ENCODE measurements around the gene LPAR2. TPM values are rescaled to one million over a fixed set of nuclear protein-coding genes. Genes with fewer than 3 reads are reported as not detected.

Gene LPAR2
- polyA plus RNA-seq, 2 of the 4 experiments (the other 2 are of a cell fraction), result 1.5 to 3.8 TPM

GRCh38 chr19:19650331-19650730, 22.3 kb upstream of the LPAR2 start:
- TF ChIP-seq CHD4 (IDR thresholded peaks at IDR 0.05; ENCODE audit: borderline replicate concordance), result no peak
- no peak for TF ChIP-seq FOSL2 (IDR thresholded peaks at IDR 0.05)
- TF ChIP-seq FOSL2 (CRISPR knock-in tag; IDR thresholded peaks at IDR 0.05), result no peak
- no peak for TF ChIP-seq TP53 (CRISPR knock-in tag; IDR thresholded peaks at IDR 0.05)
- TF ChIP-seq RARB (CRISPR knock-in tag; IDR thresholded peaks at IDR 0.05), result no peak
- no peak for TF ChIP-seq RFX5 (IDR thresholded peaks at IDR 0.05)
- TF ChIP-seq JUN (IDR thresholded peaks at IDR 0.05), result no peak
- TF ChIP-seq BCL3 (IDR thresholded peaks at IDR 0.05), result no peak
- Histone ChIP-seq H3K4me1 (no peaks in the 10 kb centered on the region), H3K4me3 (no peak overlapping the region), H3K4me2 (no peak overlapping the region), H3K27ac (no peak overlapping the region), H3K9me3 (no peaks in the 10 kb centered on the region)
- no peak for DNase-seq (ENCODE audit: low read depth in 1 of 2, low spot score in 1 of 2)
- ATAC-seq, result no peak
- ChIA-PET POLR2A (no interaction called here), CTCF (interaction anchor here (1.4 to 3.7 kb wide), 2 partner anchors 9 to 118 kb away, joined by 4 to 17 read pairs; no protein-coding TSS in a partner anchor)
- WGBS (ENCODE audit: missing lambda C conversion rate), result 92% methylated on average over 4 of the region's 9 CpGs
- no peak for FAIRE-seq

- no peak for DNase-seq (ENCODE audit: low read depth in 1 of 2, low spot score in 1 of 2)
- ChIA-PET POLR2A (interaction anchor here (0.6 to 1.4 kb wide), 2 partner anchors 14 to 118 kb away, joined by 3 to 5 read pairs; partner anchors contain the start of gene ATP13A1), CTCF (interaction anchor here (3.7 kb wide), 1 partner anchor 118 kb away, joined by 17 read pairs; no protein-coding TSS in a partner anchor)
- 93% methylated on average over 11 of the region's 22 CpGs for WGBS (ENCODE audit: missing lambda C conversion rate)
- Histone ChIP-seq H3K4me1 (no peaks in the 10 kb centered on the region), H3K4me2 (no peak overlapping the region), H3K9me3 (no peaks in the 10 kb centered on the region), H3K4me3 (no peak overlapping the region), H3K27ac (no peak overlapping the region)
- TF ChIP-seq NPAS2 (CRISPR knock-in tag; IDR thresholded peaks at IDR 0.05; ENCODE audit: borderline replicate concordance) (no peak), FOSB (CRISPR knock-in tag; IDR thresholded peaks at IDR 0.05) (no peak), JUNB (IDR thresholded peaks at IDR 0.05) (no peak), MAFK (IDR thresholded peaks at IDR 0.05; ENCODE audit: partially characterized antibody) (no peak), HOXA7 (CRISPR knock-in tag; IDR thresholded peaks at IDR 0.05) (no peak), HMGXB4 (CRISPR knock-in tag; IDR thresholded peaks at IDR 0.05; ENCODE audit: borderline replicate concordance) (no peak), CHD2 (IDR thresholded peaks at IDR 0.05; ENCODE audit: low read length, partially characterized antibody) (no peak), TP53 (CRISPR knock-in tag; IDR thresholded peaks at IDR 0.05) (no peak), POLR2A (IDR thresholded peaks at IDR 0.05; ENCODE audit: low read length) (no peak), USF2 (IDR thresholded peaks at IDR 0.05) (no peak), JUN (IDR thresholded peaks at IDR 0.05) (no peak), TFCP2L1 (CRISPR knock-in tag; IDR thresholded peaks at IDR 0.05) (no peak), RCOR1 (IDR thresholded peaks at IDR 0.05; ENCODE audit: low read depth, low read length) (no peak), NR3C1 (IDR thresholded peaks at IDR 0.05) (no peak), KDM5A (IDR thresholded peaks at IDR 0.05) (no peak), ZSCAN20 (CRISPR knock-in tag; IDR thresholded peaks at IDR 0.05) (no peak), EHF (CRISPR knock-in tag; IDR thresholded peaks at IDR 0.05) (no peak), EHMT2 (IDR thresholded peaks at IDR 0.05; ENCODE audit: low read depth) (no peak)
- FAIRE-seq, result no peak
- no peak for ATAC-seq
Measured at GRCh38 chr19:19649580-19649995, 21.6 kb upstream of the LPAR2 start.

Measured in A549 (cell line).